Vagina (tissue), 2 donors: Measurements from ENCODE around the gene MYLK. TPM values are rescaled to one million over a fixed set of nuclear protein-coding genes. Genes with fewer than 3 reads are reported as not detected.
"Not testable (repeated sequence)": the region's sequence is repeated elsewhere in the genome, so short reads cannot be mapped to it uniquely, and the experiment has no call there.

Source experiments
- DNase-seq, 2 donors: peaks; one replicate each; pipeline ENCODE4 v3.0.0-alpha.2; 2017; ENCODE audit errors: extremely low spot score in 2 of 2
- H3K27ac ChIP-seq: fragments of 200-600 bp; sonication (generic); one replicate; pipeline ENCODE4 v1.5.1; 2019
- H3K27me3 ChIP-seq: fragments of 200-600 bp; sonication (generic); one replicate; pipeline ENCODE4 v1.5.1; 2019
- H3K36me3 ChIP-seq, 2 donors: fragments of 200-600 bp; sonication (generic); one replicate each; pipeline ENCODE4 v1.5.1; 2017 to 2019
- H3K4me1 ChIP-seq: fragments of 200-600 bp; sonication (generic); one replicate; pipeline ENCODE4 v1.5.1; 2019
- H3K4me3 ChIP-seq, 2 donors: fragments of 200-600 bp; sonication (generic); 1 replicate in 1 of 2; 2 replicates in 1 of 2; pipeline ENCODE4 v1.5.1; 2016 to 2019
- H3K9me3 ChIP-seq: fragments of 200-600 bp; sonication (generic); one replicate; pipeline ENCODE4 v1.5.1; 2019
- POLR2A ChIP-seq, 2 donors: fragments of 450-650 bp; IDR thresholded peaks; one replicate each; pipeline ENCODE4 v1.6.1; 2017; ENCODE audit warnings: antibody characterized with exemption in 2 of 2, mild to moderate bottlenecking in 2 of 2, moderate library complexity in 2 of 2
- POLR2AphosphoS5 ChIP-seq, 2 donors: sonication (generic); formaldehyde crosslinking; IDR thresholded peaks; one replicate each; pipeline ENCODE4 v1.9.0; 2017; ENCODE audit warnings: antibody characterized with exemption in 2 of 2, mild to moderate bottlenecking in 2 of 2, low read depth in 1 of 2; ENCODE audit not compliant: insufficient read depth in 1 of 2
- intact Hi-C: fragments of 100-400 bp; cut with DNase I; formaldehyde crosslinking; loops from one replicate; pipeline ENCODE4 v1.15.1; 2023
- total RNA-seq: library from RNA; depleted of rRNA; stranded (reverse); fragments of >200 nt; gene quantifications from one replicate; pipeline ENCODE4 v1.2.3, GENCODE V29; 2016
- TF ChIP-seq, protein P1 (sequence below), 3 experiments: fragments of 450-650 bp in 2 of 3; fragments of 200-600 bp in 1 of 3; sonication (generic) in 1 of 3; IDR thresholded peaks; one replicate each; pipeline ENCODE4 v1.5.1; 2017 to 2019; ENCODE audit warnings: antibody characterized with exemption in 3 of 3, mild to moderate bottlenecking in 2 of 3, moderate library complexity in 2 of 3

MYLK gene
- total RNA-seq, 1 donor from 2014 or later = 352 TPM

DNA sequence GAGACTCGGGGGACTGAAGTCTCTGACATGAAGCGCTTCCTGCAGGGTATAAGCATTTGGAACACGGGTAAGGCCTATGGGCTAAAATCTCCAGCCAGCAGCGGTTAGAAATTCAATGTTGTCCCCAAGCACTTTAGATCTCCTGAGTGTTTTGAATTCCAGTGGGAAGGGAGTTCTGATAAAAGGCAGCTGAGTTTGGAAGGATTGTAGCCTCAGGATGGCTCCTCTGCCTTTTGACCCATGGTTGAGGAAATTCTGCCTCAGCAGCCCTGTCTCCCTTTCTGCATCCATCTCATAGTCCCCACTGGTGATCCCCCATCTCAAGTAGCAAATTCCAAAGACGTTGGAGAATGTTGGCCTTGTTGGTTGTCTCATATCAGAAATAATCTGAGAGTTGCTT, 275.1 kb downstream of the MYLK start:
- TF ChIP-seq POLR2A (IDR thresholded peaks at IDR 0.05) = no peak
- no peak for TF ChIP-seq POLR2AphosphoS5 (IDR thresholded peaks at IDR 0.05; ENCODE audit: insufficient read depth in 1 of 2, low read depth in 1 of 2)
- TF ChIP-seq, protein P1, sequence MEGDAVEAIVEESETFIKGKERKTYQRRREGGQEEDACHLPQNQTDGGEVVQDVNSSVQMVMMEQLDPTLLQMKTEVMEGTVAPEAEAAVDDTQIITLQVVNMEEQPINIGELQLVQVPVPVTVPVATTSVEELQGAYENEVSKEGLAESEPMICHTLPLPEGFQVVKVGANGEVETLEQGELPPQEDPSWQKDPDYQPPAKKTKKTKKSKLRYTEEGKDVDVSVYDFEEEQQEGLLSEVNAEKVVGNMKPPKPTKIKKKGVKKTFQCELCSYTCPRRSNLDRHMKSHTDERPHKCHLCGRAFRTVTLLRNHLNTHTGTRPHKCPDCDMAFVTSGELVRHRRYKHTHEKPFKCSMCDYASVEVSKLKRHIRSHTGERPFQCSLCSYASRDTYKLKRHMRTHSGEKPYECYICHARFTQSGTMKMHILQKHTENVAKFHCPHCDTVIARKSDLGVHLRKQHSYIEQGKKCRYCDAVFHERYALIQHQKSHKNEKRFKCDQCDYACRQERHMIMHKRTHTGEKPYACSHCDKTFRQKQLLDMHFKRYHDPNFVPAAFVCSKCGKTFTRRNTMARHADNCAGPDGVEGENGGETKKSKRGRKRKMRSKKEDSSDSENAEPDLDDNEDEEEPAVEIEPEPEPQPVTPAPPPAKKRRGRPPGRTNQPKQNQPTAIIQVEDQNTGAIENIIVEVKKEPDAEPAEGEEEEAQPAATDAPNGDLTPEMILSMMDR (IDR thresholded peaks at IDR 0.05) = no peak
- H3K36me3 ChIP-seq = peaks cover 0 to 7% of the 10 kb centered on the region in 2 donors
- H3K27ac ChIP-seq = no peak overlapping the region
- H3K9me3 ChIP-seq = no peaks in the 10 kb centered on the region
- DNase-seq = no peak
- intact Hi-C loops = no loop called here
- H3K27me3 ChIP-seq = no peaks in the 10 kb centered on the region
- H3K4me3 ChIP-seq = no peak overlapping the region
- H3K4me1 ChIP-seq = no peaks in the 10 kb centered on the region

DNA sequence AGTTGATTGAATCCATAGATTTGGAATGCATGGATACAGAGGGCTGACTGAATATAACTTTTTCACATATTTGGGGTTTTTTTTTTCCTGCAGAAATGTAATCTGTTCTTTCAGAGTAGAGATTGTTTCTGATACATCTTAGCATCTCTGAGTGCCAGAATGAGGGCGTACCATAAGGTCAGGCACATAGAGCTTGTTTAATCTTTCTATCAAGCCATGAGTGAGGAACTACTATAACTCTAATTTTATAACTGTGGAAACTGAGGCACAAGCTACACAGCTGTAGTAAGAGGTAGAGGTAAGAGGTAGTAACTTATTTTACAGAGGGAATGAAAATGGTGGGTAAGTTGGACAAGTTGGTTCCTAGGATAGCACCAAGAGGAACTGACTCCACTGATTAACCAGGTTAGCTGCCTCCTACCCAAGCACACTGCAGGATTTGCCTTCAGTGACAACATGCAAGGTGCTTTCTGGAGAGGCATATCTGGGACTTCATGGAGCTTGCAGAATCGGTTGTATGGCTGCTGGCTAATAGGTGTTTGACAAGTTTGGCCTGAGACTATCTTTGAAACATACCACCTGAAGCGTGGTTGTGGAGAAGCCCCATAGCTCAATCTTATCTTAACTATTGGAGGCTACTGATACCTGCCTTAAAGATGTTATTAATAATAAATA, 275.7 kb downstream of the MYLK start:
- no peak for TF ChIP-seq POLR2A (IDR thresholded peaks at IDR 0.05)
- no peak for TF ChIP-seq POLR2AphosphoS5 (IDR thresholded peaks at IDR 0.05; ENCODE audit: insufficient read depth in 1 of 2, low read depth in 1 of 2)
- TF ChIP-seq, protein P1 (IDR thresholded peaks at IDR 0.05) = no peak
- peaks cover 0 to under 1% of the 10 kb centered on the region in 2 donors for H3K36me3 ChIP-seq
- intact Hi-C loops = no loop called here
- no peaks in the 10 kb centered on the region for H3K4me1 ChIP-seq
- H3K27ac ChIP-seq = no peak overlapping the region
- DNase-seq = no peak
- H3K9me3 ChIP-seq = no peaks in the 10 kb centered on the region
- H3K27me3 ChIP-seq = no peaks in the 10 kb centered on the region
- no peak overlapping the region for H3K4me3 ChIP-seq

DNA sequence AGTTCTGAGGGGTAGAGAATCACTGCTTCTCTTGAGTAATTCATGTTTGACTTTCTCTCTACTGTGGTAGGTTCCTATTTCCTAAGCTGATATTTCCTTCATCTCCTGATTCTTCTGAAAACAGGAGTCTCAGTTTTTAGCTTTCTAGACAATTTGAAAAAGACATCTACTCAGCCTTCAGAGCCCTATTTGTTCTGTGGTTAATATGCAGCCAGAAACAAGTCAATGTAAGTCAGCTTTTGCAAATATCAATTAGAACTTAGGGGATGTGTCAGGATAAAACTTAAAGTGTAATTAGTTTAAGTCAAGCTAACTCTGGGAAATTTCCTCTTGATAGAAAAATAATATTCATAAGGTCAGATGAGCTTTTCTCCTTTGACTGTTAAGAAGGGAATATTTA, 277.6 kb downstream of the MYLK start:
- no peak overlapping the region for H3K27ac ChIP-seq
- no peaks in the 10 kb centered on the region for H3K36me3 ChIP-seq
- H3K4me3 ChIP-seq = no peak overlapping the region
- no peaks in the 10 kb centered on the region for H3K4me1 ChIP-seq
- TF ChIP-seq, protein P1 (IDR thresholded peaks at IDR 0.05) = no peak
- no peak for TF ChIP-seq POLR2A (IDR thresholded peaks at IDR 0.05)
- no peaks in the 10 kb centered on the region for H3K9me3 ChIP-seq
- no peak for DNase-seq
- intact Hi-C loops = no loop called here
- no peaks in the 10 kb centered on the region for H3K27me3 ChIP-seq

DNA sequence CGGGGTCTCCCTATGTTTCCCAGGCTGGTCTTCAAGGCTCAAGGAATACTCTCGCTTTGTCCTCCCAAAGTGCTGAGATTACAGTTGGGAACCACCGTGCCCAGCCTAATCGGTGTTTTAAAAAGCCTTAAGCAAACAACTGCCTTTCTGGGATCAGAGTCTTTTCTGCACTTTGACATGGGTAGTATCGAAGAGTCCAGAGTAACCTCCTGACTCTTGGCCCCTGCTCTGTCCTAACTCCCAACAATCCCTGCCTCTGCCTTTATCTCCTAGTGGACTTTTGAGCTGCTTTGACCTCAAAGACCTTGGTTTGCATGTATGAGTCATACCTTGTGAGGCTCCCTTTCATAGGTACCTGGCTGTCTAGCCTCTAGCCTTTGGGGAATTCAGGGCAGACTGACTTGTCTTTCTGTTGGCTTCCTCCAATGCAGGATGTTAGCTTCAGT, 278.3 kb downstream of the MYLK start:
- Histone ChIP-seq H3K4me3 (no peak overlapping the region), H3K4me1 (no peaks in the 10 kb centered on the region), H3K27ac (no peak overlapping the region), H3K9me3 (no peaks in the 10 kb centered on the region), H3K36me3 (no peaks in the 10 kb centered on the region), H3K27me3 (no peaks in the 10 kb centered on the region)
- no peak for DNase-seq
- no peak for TF ChIP-seq POLR2A (IDR thresholded peaks at IDR 0.05)
- TF ChIP-seq, protein P1 (IDR thresholded peaks at IDR 0.05) = no peak
- no peak for TF ChIP-seq POLR2AphosphoS5 (IDR thresholded peaks at IDR 0.05; ENCODE audit: insufficient read depth in 1 of 2, low read depth in 1 of 2)
- intact Hi-C loops = no loop called here

DNA sequence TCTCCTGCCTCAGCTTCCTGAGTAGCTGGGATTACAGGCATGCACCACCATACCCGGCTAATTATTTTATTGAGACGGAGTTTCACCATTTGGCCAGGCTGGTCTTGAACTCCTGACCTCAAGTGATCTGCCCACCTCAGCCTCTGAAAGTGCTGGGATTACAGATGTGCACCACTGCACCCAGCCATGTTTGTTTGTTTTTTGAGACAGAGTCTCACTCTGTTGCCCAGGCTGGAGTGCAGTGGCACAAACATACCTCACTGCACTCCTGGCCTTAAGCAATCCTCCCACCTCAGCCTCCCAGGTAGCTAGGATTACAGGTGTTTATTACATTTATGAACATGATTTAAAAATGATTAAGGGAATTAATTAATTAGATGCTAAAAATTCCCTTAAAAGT, 281.0 kb downstream of the MYLK start:
- H3K27me3 ChIP-seq, H3K4me3 ChIP-seq, H3K36me3 ChIP-seq, DNase-seq, intact Hi-C loops, H3K27ac ChIP-seq, H3K9me3 ChIP-seq, H3K4me1 ChIP-seq: not testable (repeated sequence)
